NOMO-1 treated with DMSO at 0.1 percent for 48 hours (cell line): ENCODE results near the gene LMOD3.

Experiments
- DNase-seq: peaks from one replicate; lab custom pipeline; 2025; ENCODE audit not compliant: unreplicated experiment; lab: John Stamatoyannopoulos, UW

Gene LMOD3

GRCh38 chr3:69126216-69126615 is 3.8 kb upstream of the LMOD3 start:
- DNase-seq = no peak

GRCh38 chr3:69121950-69122349 is 445 bp downstream of the LMOD3 start:
- DNase-seq = peak; percentile 38

- DNase-seq = no peak
Observed at GRCh38 chr3:69121513-69121912, 882 bp downstream of the LMOD3 start.

GRCh38 chr3:69120879-69121464 is 1.4 kb downstream of the LMOD3 start:
- peak; percentile 76 for DNase-seq

- DNase-seq = no peak
Observed at GRCh38 chr3:69119681-69120080, 2.7 kb downstream of the LMOD3 start.

- DNase-seq = no peak
Observed at GRCh38 chr3:69119138-69119537, 3.3 kb downstream of the LMOD3 start.

- no peak for DNase-seq
Observed at GRCh38 chr3:69118555-69118954, 3.8 kb downstream of the LMOD3 start.

GRCh38 chr3:69116897-69117296 is 5.5 kb downstream of the LMOD3 start:
- no peak for DNase-seq

GRCh38 chr3:69116162-69116561 is 6.2 kb downstream of the LMOD3 start:
- no peak for DNase-seq

- DNase-seq = no peak
Observed at GRCh38 chr3:69115731-69116130, 6.7 kb downstream of the LMOD3 start.

- no peak for DNase-seq
Observed at GRCh38 chr3:69113536-69113935, 8.9 kb downstream of the LMOD3 start.

- DNase-seq = no peak
Observed at GRCh38 chr3:69110941-69111546, 11.4 kb downstream of the LMOD3 start.

- no peak for DNase-seq
Observed at GRCh38 chr3:69108811-69109210, 13.6 kb downstream of the LMOD3 start.

GRCh38 chr3:69107841-69108240 is 14.6 kb downstream of the LMOD3 start:
- no peak for DNase-seq

GRCh38 chr3:69105320-69105719 is 17.1 kb downstream of the LMOD3 start:
- DNase-seq = no peak

- DNase-seq = no peak
Observed at GRCh38 chr3:69104586-69104985, 17.8 kb downstream of the LMOD3 start.

GRCh38 chr3:69103123-69103522 is 19.3 kb downstream of the LMOD3 start:
- DNase-seq = no peak

- DNase-seq = no peak
Observed at GRCh38 chr3:69102384-69102783, 20.0 kb downstream of the LMOD3 start.

- no peak for DNase-seq
Observed at GRCh38 chr3:69099576-69099975, 22.8 kb downstream of the LMOD3 start.

GRCh38 chr3:69097407-69098086 is 24.8 kb downstream of the LMOD3 start:
- DNase-seq = no peak

GRCh38 chr3:69096299-69096698 is 26.1 kb downstream of the LMOD3 start:
- DNase-seq = no peak

- DNase-seq = no peak
Observed at GRCh38 chr3:69095636-69096035, 26.8 kb downstream of the LMOD3 start.
